Adrenal gland (tissue), 5 donors: ENCODE measurements around the gene GPC2.

Experiments
- POLR2A ChIP-seq, 2 donors: fragments of 450-650 bp; IDR thresholded peaks; one replicate each; pipeline ENCODE4 v1.6.1; 2017; ENCODE audit warnings: antibody characterized with exemption in 2 of 2, mild to moderate bottlenecking in 2 of 2, moderate library complexity in 1 of 2
- TF ChIP-seq, protein P1 (sequence below), 6 experiments: fragments of 450-650 bp in 4 of 6; fragments of 200-600 bp in 2 of 6; sonication (generic) in 1 of 6; IDR thresholded peaks; 1 replicate in 5 of 6; 2 replicates in 1 of 6; pipeline versions ENCODE4 v1.5.1 to v1.8.0; 2016 to 2021; ENCODE audit warnings: antibody characterized with exemption in 6 of 6, mild to moderate bottlenecking in 2 of 6, moderate library complexity in 1 of 6
- donor health status: DM: no; HTN: no; CAD: no.

DNA sequence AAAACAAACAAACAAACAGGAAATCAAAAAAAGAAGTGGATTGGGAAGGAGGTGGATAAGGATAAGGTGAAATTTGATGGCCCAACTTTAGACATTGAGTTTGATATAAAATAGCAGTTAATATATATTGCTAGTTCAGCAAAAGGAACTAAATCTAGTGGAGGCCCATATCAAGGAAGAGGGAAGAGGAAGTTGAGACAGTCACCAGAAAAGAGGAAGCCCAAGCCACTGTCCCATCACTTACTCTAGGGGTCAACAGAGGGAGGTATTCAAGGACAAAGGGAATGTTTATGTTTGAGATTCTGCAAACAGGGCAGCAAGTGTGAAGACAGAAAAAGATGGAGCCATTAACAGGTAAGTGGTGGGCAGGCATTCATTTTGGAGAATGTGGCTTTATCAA lies 24.8 kb downstream of the GPC2 start:
- no peak for TF ChIP-seq POLR2A (IDR thresholded peaks at IDR 0.05)
- TF ChIP-seq, protein P1, sequence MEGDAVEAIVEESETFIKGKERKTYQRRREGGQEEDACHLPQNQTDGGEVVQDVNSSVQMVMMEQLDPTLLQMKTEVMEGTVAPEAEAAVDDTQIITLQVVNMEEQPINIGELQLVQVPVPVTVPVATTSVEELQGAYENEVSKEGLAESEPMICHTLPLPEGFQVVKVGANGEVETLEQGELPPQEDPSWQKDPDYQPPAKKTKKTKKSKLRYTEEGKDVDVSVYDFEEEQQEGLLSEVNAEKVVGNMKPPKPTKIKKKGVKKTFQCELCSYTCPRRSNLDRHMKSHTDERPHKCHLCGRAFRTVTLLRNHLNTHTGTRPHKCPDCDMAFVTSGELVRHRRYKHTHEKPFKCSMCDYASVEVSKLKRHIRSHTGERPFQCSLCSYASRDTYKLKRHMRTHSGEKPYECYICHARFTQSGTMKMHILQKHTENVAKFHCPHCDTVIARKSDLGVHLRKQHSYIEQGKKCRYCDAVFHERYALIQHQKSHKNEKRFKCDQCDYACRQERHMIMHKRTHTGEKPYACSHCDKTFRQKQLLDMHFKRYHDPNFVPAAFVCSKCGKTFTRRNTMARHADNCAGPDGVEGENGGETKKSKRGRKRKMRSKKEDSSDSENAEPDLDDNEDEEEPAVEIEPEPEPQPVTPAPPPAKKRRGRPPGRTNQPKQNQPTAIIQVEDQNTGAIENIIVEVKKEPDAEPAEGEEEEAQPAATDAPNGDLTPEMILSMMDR (IDR thresholded peaks at IDR 0.05) = no peak
